Pancreas (tissue), 10 donors: ENCODE results near the gene RHOT2. TPM values are rescaled to one million over a fixed set of nuclear protein-coding genes. Genes with fewer than 3 reads are reported as not detected.

Experiments used
- ATAC-seq, 4 donors: fragments of 200-7000 bp; cut with Tn5 transposase; one replicate each; pipeline versions ENCODE4 v1.8.0 to v1.9.1; 2020; ENCODE audit warnings: mild to moderate bottlenecking in 4 of 4, moderate library complexity in 4 of 4
- DNase-seq, 6 donors: peaks; one replicate each; pipeline ENCODE4 v3.0.0-alpha.2; 2020
- FAIRE-seq: peaks from 2 replicates; lab custom pipeline; 2012; peaks lifted over from hg19 to GRCh38; lab: Jason Lieb, UNC
- H3K27ac ChIP-seq, 4 donors: fragments of 200-600 bp; sonication (generic); 1 replicate in 3 of 4; 2 replicates in 1 of 4; pipeline versions ENCODE4 v1.5.0 to v1.8.0; 2020
- H3K27me3 ChIP-seq, 4 donors: fragments of 200-600 bp; one replicate each; pipeline ENCODE4 v1.8.0; 2021
- H3K36me3 ChIP-seq, 3 donors: fragments of 200-600 bp; sonication (generic) in 1 of 3; one replicate each; pipeline versions ENCODE4 v1.5.0 to v1.8.0; 2020 to 2021
- H3K4me1 ChIP-seq, 3 donors: fragments of 200-600 bp; one replicate each; pipeline ENCODE4 v1.8.0; 2021
- H3K4me3 ChIP-seq, 4 donors: fragments of 200-600 bp; sonication (generic) in 2 of 4; one replicate each; pipeline versions ENCODE4 v1.5.0 to v1.8.0; 2020 to 2021
- H3K9me3 ChIP-seq, 4 donors: fragments of 200-600 bp; one replicate each; pipeline ENCODE4 v1.8.0; 2021
- WGBS, 2 donors: extraction: QIAGEN DNeasy Blood & Tissue Kit; methylation state at CpG; one replicate each; pipeline ENCODE4 v1.1.7; 2013; 5-methylcytosine and 5-hydroxymethylcytosine counted together
- intact Hi-C, 3 donors: fragments of 100-400 bp; cut with DNase I; formaldehyde crosslinking; loops; one replicate each; pipeline versions ENCODE4 v1.11.1 to v1.14.2; 2022
- polyA plus RNA-seq, 2 donors: library from polyadenylated mRNA; stranded (reverse); fragments of 200-250 nt; gene quantifications; one replicate each; pipeline ENCODE4 v1.2.3, GENCODE V29; 2013
- total RNA-seq, 6 donors: library from RNA; stranded (reverse); fragmentation: NEBNext Ultra II Directional in 4 of 6; extraction: Animal tissue kit (Norgen Biotek cat#: 25700) in 4 of 6; gene quantifications; one replicate each; pipeline versions ENCODE4 v1.2.1 to v1.2.4, GENCODE V29; 2021 to 2023
- TF ChIP-seq, protein P1 (sequence below), 4 donors: fragments of 200-600 bp; sonication (generic) in 3 of 4; IDR thresholded peaks; one replicate each; pipeline versions ENCODE4 v1.5.0 to v1.8.0; 2021; ENCODE audit warnings: antibody characterized with exemption in 4 of 4
- donor health status: healthy with polysubstance abuse.
- donor health status: DM: no; HTN: no; CAD: no; lungs with moderate emphysema.
- donor health status: DM: no; HTN: no; CAD: no.
- donor health status: control.
- donor health status: control.
- donor health status: Bipolar disorder and iron deficiency.
- donor health status: DM: yes; HTN: yes; CAD: no.
- donor health status: DM: no; HTN: no; CAD: no.
- donor health status: DM: no; HTN: no; CAD: no.
- donor health status: DM: yes; HTN: yes; CAD: no.

The RHOT2 gene
- total and polyA plus RNA-seq, 8 donors: 33.5 to 265 (median 48.8) TPM

DNA sequence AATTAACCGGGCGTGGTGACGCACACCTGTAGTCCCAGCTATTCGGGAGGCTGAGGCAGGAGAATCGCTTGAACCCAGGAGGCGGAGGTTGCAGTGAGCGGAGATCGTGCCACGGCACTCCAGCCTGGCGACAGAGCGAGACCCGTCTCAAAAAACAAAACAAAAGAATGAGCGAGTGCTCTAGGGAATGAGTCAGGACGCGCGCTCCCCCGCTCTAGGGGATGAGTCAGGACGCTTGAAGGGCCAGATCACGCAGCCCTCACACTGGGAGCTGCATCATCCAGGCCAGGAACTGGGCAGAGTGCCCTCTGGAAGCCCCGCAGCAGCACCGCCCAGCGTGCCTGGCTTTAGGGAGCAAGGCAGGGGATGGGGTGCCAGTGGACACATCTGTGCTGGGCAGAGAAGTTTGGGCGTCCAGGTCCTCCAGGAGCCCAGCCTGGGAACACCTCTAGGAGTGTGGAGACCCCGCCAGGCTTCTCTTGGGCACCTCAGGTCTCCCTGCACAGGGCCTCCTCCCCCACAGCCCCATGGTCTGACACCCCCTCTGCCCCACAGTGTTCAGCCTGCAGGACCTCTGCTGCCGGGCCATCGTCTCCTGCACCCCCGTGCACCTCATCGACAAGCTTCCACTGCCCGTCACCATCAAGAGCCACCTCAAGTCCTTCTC, 41.0 kb upstream of the RHOT2 start:
- Histone ChIP-seq H3K4me1 (peaks cover 3 to 6% (median 5%) of the 10 kb centered on the region in 3 donors), H3K36me3 (peaks cover 0 to 35% (median 11%) of the 10 kb centered on the region in 3 donors), H3K4me3 (no peak overlapping the region), H3K27me3 (no peaks in the 10 kb centered on the region), H3K27ac (no peak overlapping the region), H3K9me3 (no peaks in the 10 kb centered on the region)
- no peak for FAIRE-seq
- WGBS, 2 donors: 92 to 95% methylated on average over 29 of the region's 29 CpGs
- intact Hi-C loops: no loop called here
- no peak for DNase-seq
- ATAC-seq: no peak
- TF ChIP-seq, protein P1, sequence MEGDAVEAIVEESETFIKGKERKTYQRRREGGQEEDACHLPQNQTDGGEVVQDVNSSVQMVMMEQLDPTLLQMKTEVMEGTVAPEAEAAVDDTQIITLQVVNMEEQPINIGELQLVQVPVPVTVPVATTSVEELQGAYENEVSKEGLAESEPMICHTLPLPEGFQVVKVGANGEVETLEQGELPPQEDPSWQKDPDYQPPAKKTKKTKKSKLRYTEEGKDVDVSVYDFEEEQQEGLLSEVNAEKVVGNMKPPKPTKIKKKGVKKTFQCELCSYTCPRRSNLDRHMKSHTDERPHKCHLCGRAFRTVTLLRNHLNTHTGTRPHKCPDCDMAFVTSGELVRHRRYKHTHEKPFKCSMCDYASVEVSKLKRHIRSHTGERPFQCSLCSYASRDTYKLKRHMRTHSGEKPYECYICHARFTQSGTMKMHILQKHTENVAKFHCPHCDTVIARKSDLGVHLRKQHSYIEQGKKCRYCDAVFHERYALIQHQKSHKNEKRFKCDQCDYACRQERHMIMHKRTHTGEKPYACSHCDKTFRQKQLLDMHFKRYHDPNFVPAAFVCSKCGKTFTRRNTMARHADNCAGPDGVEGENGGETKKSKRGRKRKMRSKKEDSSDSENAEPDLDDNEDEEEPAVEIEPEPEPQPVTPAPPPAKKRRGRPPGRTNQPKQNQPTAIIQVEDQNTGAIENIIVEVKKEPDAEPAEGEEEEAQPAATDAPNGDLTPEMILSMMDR (IDR thresholded peaks at IDR 0.05): no peak

DNA sequence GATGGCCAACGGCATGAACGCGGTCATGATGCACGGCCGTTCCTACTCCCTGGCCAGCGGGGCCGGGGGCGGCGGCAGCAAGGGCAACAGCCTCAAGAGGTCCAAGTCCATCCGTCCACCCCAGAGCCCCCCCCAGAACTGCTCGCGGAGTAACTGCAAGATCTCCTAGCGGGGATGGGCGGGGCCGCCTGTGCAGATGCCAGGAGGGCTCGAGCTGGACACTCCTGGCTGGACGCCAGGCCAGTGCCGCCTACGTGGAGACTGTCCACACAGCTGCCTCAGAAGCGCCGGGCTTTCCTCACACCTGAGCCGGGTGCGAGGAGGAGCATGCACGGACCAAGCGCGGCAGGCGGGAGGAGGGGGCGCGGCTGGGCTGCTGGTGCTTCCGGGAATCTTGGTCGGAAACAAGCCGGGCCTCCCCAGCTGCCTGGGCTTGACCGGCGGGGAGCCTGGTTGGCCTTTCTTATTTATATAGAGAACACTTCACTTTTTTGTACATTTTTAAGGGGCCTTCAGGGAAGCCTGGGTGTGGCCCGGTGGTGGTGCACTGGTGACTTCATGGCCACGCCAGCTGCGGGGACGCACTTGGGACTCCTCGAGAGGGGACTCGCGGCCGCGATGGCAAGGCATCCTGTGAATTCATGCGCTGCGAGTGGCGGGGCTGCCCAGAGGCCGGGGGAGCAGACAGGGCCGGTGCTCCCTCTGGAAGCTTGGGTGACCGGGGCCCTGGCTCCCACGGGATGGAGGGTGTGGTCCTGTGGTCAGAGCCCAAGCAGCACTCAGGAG, 40.3 kb upstream of the RHOT2 start:
- Histone ChIP-seq H3K27ac (no peak overlapping the region), H3K9me3 (no peaks in the 10 kb centered on the region), H3K36me3 (peaks cover 0 to 35% (median 11%) of the 10 kb centered on the region in 3 donors), H3K4me3 (no peak overlapping the region), H3K27me3 (no peaks in the 10 kb centered on the region), H3K4me1 (peaks cover 3 to 6% (median 5%) of the 10 kb centered on the region in 3 donors)
- DNase-seq (peak in 5 of 6 donors; percentile 47 to 89 (median 73)), ATAC-seq (peak in 2 of 4 donors; percentile 4 to 8), FAIRE-seq (no peak)
- intact Hi-C loops: no loop called here
- 83 to 85% methylated on average over 45 to 50 of the region's 50 CpGs for WGBS, 2 donors
- TF ChIP-seq, protein P1 (IDR thresholded peaks at IDR 0.05): no peak

DNA sequence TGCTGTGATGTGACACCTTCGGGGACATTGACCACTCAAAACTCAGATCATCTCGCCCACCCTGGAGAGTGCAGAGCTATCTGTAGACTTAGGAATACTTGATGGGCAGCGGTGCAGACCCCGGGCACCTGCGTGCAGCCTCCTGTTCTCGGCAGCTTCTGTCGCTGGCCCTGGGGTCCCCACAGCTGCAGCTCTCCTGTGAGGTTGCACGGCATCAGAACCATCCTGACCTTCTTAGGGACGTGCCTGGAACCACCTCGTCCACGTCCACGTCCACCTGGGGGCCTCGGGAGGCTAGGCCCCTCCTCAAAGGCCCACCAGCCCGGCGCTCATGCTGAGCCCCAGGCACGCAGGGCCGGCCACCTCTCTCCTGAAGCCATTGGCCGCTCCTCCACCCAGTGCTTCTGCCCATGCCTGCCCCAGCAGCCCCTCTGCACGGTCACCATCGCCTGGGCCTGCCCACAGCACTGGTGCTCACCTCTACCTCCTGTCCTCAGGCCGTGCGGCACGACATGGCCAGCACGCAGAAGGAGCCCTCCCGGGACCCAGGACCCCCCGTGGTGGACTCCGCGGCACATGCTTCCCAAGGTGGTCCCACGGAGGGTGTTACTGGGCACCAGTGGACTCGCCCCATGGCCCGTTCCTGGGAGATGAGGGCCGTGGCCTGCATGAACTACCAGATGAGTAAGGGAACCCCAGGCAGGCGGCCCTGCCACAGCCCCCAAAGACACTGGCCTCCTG, 39.4 kb upstream of the RHOT2 start:
- intact Hi-C loops: no loop called here
- H3K27me3 ChIP-seq: no peaks in the 10 kb centered on the region

DNA sequence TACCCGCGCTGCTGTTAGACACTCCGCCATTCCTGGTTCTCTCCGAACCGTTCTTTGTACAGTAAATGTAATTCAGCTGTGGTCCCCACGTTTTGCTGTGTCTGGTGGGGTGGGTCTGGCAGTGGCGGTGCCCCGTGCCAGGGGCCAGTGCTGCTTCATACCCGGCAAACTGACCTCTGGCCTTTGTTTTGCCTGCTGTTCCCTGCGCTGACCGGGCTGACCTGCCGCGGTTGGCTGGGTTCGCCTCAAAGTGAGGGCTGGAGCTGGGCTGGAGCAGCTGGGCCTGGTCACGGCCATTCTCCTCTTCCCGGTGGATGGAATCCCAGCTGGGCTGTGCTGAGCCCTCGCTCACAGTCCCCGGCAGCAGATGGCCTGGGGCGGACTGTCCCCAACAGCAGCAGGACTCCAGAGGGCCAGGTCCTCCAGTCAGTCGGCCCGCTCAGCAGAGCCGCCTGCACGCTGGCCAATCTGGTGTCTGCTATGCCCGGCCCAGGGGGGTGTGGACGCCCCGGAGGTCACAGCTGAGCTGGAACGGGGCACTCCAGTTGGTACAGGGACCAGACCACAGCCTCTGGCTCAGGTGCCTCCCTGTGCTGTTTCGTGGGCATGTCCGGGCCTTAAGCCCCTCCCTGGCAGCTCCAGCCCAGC, 38.6 kb upstream of the RHOT2 start:
- H3K27ac ChIP-seq: no peak overlapping the region
- peak in 2 of 4 donors; percentile 2 to 3 for ATAC-seq

More for the DNA sequence above, 39.4 kb upstream of the RHOT2 start:
- Histone ChIP-seq H3K36me3 (peaks cover 0 to 40% (median 11%) of the 10 kb centered on the region in 3 donors), H3K4me3 (no peak overlapping the region), H3K4me1 (peaks cover 3 to 6% (median 5%) of the 10 kb centered on the region in 3 donors), H3K9me3 (no peaks in the 10 kb centered on the region), H3K27ac (no peak overlapping the region)
- TF ChIP-seq, protein P1 (IDR thresholded peaks at IDR 0.05): no peak
- DNase-seq (peak in 1 of 6 donors; percentile 77), FAIRE-seq (no peak), ATAC-seq (no peak)
- 93 to 94% methylated on average over 33 of the region's 33 CpGs for WGBS, 2 donors

More for the DNA sequence above, 38.6 kb upstream of the RHOT2 start:
- DNase-seq: peak in 2 of 6 donors; percentile 21 to 83
- TF ChIP-seq, protein P1 (IDR thresholded peaks at IDR 0.05): no peak
- H3K9me3 ChIP-seq: no peaks in the 10 kb centered on the region
- no peak for FAIRE-seq
- WGBS, 2 donors: 82 to 87% methylated on average over 27 to 29 of the region's 29 CpGs
- H3K4me1 ChIP-seq: peaks cover 3 to 6% (median 5%) of the 10 kb centered on the region in 3 donors
- H3K4me3 ChIP-seq: no peak overlapping the region
- H3K36me3 ChIP-seq: peaks cover 0 to 43% (median 11%) of the 10 kb centered on the region in 3 donors
- no peaks in the 10 kb centered on the region for H3K27me3 ChIP-seq
- intact Hi-C loops: no loop called here
